SK-N-SH (cell line): ENCODE results near the gene SAYSD1. TPM values are rescaled to one million over a fixed set of nuclear protein-coding genes. Genes with fewer than 3 reads are reported as not detected.

Experiments used
- CTCF ChIA-PET: fragments of 300-600, 350-600 bp; formaldehyde crosslinking; extraction: SDS; loops from one replicate; lab custom pipeline; 2021; lab: Yijun Ruan, JAX
- POLR2A ChIA-PET: fragments of 350-600 bp; sonication (Branson Sonifier 250); formaldehyde crosslinking; extraction: SDS; loops from one replicate; lab custom pipeline; 2020; ENCODE audit warnings: antibody characterized with exemption, inconsistent platforms; lab: Yijun Ruan, JAX
- DNase-seq: peaks from one replicate; pipeline ENCODE4 v3.0.0; 2012
- H2AFZ ChIP-seq: fragments of 200-600 bp; sonication (generic); 2 replicates; pipeline ENCODE4 v1.8.1; 2016; ENCODE audit warnings: antibody characterized with exemption, mild to moderate bottlenecking, low read depth
- H3F3A ChIP-seq: fragments of 200-600 bp; sonication (generic); replicated peaks from 2 replicates; pipeline ENCODE3; 2016; ENCODE audit warnings: antibody characterized with exemption, mild to moderate bottlenecking; ENCODE audit not compliant: insufficient read depth
- H3K27ac ChIP-seq, 2 experiments: fragments of 200-500 bp in 1 of 2; fragments of 200-600 bp in 1 of 2; sonication (Bioruptor generic) in 1 of 2; sonication (generic), shearing (Covaris generic) in 1 of 2; 2 replicates each; pipeline versions ENCODE4 v1.5.1 to v1.6.1; 2014 to 2016; ENCODE audit warnings: low read depth in 2 of 2, inconsistent platforms in 1 of 2, low read length in 1 of 2, mild to moderate bottlenecking in 1 of 2, mixed read lengths in 1 of 2
- H3K27me3 ChIP-seq: fragments of 200-600 bp; sonication (generic), shearing (Covaris generic); 2 replicates; pipeline ENCODE4 v1.6.1; 2016; ENCODE audit warnings: mixed run types; ENCODE audit not compliant: insufficient read depth
- H3K36me3 ChIP-seq, 2 experiments: fragments of 200-500 bp in 1 of 2; fragments of 200-600 bp in 1 of 2; sonication (Bioruptor generic) in 1 of 2; sonication (generic) in 1 of 2; replicated peaks in 1 of 2; 2 replicates each; pipeline versions ENCODE3 to v1.5.1; 2014 to 2016; ENCODE audit warnings: low read length in 1 of 2, mild to moderate bottlenecking in 1 of 2; ENCODE audit not compliant: insufficient read depth in 2 of 2, control insufficient read depth in 1 of 2
- H3K4me1 ChIP-seq, 2 experiments: fragments of 200-500 bp in 1 of 2; fragments of 200-600 bp in 1 of 2; sonication (Bioruptor generic) in 1 of 2; sonication (generic), shearing (Covaris generic) in 1 of 2; 2 replicates each; pipeline versions ENCODE4 v1.5.1 to v1.6.1; 2014 to 2016; ENCODE audit warnings: low read depth in 1 of 2, low read length in 1 of 2, mixed run types in 1 of 2; ENCODE audit not compliant: insufficient read depth in 2 of 2, control insufficient read depth in 1 of 2
- H3K4me2 ChIP-seq: fragments of 200-600 bp; sonication (generic), shearing (Covaris generic); 2 replicates; pipeline ENCODE4 v1.6.1; 2017; ENCODE audit warnings: mixed run types
- H3K4me3 ChIP-seq, 2 experiments: fragments of 200-500 bp in 1 of 2; fragments of 200-600 bp in 1 of 2; sonication (Bioruptor generic) in 1 of 2; sonication (generic), shearing (Covaris generic) in 1 of 2; 2 replicates each; pipeline versions ENCODE4 v1.5.1 to v1.8.1; 2014 to 2016; ENCODE audit warnings: low read depth in 2 of 2, inconsistent platforms in 1 of 2, low read length in 1 of 2, mild to moderate bottlenecking in 1 of 2, mixed read lengths in 1 of 2, moderate library complexity in 1 of 2
- H3K79me2 ChIP-seq: fragments of 200-600 bp; sonication (generic); 2 replicates; pipeline ENCODE4 v1.8.1; 2017; ENCODE audit warnings: mild to moderate bottlenecking; ENCODE audit not compliant: insufficient read depth
- H3K9ac ChIP-seq: fragments of 200-600 bp; sonication (generic); 2 replicates; pipeline ENCODE4 v1.6.1; 2017; ENCODE audit warnings: mixed run types
- H3K9me2 ChIP-seq: fragments of 200-600 bp; sonication (generic); 2 replicates; pipeline ENCODE4 v1.6.1; 2017; ENCODE audit warnings: mixed run types
- H3K9me3 ChIP-seq: fragments of 200-600 bp; sonication (generic); 2 replicates; pipeline ENCODE4 v1.6.1; 2017; ENCODE audit warnings: mixed run types, mild to moderate bottlenecking, moderate library complexity
- H4K20me1 ChIP-seq: fragments of 200-600 bp; sonication (generic); 2 replicates; pipeline ENCODE4 v1.6.1; 2017; ENCODE audit warnings: mild to moderate bottlenecking, mixed run types; ENCODE audit not compliant: insufficient read depth
- CHD2 ChIP-seq: fragments of 150-350 bp; IDR thresholded peaks from 2 replicates; pipeline ENCODE4 v1.6.1; 2018; ENCODE audit warnings: low read length; ENCODE audit not compliant: partially characterized antibody
- EP300 ChIP-seq, 2 experiments: IDR thresholded peaks; 2 replicates each; pipeline versions ENCODE4 v1.4.0 to v1.6.1; 2012; ENCODE audit warnings: borderline replicate concordance in 1 of 2, low read depth in 1 of 2, low read length in 1 of 2
- EZH2phosphoT487 ChIP-seq: fragments of 200-600 bp; sonication (generic); IDR thresholded peaks from 2 replicates; pipeline ENCODE4 v1.6.1; 2017; ENCODE audit warnings: low read depth, mixed run types, mild to moderate bottlenecking, antibody characterized with exemption, moderate library complexity, borderline replicate concordance
- FOSL2 ChIP-seq: IDR thresholded peaks from 2 replicates; pipeline ENCODE4 v1.4.0; 2012; ENCODE audit warnings: low read depth, mild to moderate bottlenecking, moderate library complexity, borderline replicate concordance
- FOXJ3 ChIP-seq: sonication (generic); formaldehyde crosslinking; IDR thresholded peaks from 2 replicates; pipeline ENCODE4 v1.5.1; 2020; ENCODE audit warnings: mild to moderate bottlenecking, missing genetic modification reagents
- FOXM1 ChIP-seq: IDR thresholded peaks from 2 replicates; pipeline ENCODE4 v1.4.0; 2012; ENCODE audit warnings: low read depth, mild to moderate bottlenecking
- NFIC ChIP-seq: IDR thresholded peaks from 2 replicates; pipeline ENCODE4 v1.4.0; 2012; ENCODE audit warnings: borderline replicate concordance
- POLR2AphosphoS5 ChIP-seq: IDR thresholded peaks from 2 replicates; pipeline ENCODE4 v1.6.1; 2012; ENCODE audit warnings: low read depth, low read length
- RCOR1 ChIP-seq: fragments of 150-350 bp; IDR thresholded peaks from 2 replicates; pipeline ENCODE4 v1.6.1; 2017; ENCODE audit warnings: antibody characterized with exemption, low read length
- REST ChIP-seq: IDR thresholded peaks from 2 replicates; pipeline ENCODE4 v1.6.1; 2012; ENCODE audit warnings: mild to moderate bottlenecking, low read depth, low read length, moderate library complexity
- RXRA ChIP-seq: IDR thresholded peaks from 2 replicates; pipeline ENCODE4 v1.4.0; 2012; ENCODE audit warnings: low read depth, mild to moderate bottlenecking, borderline replicate concordance
- TCF12 ChIP-seq: IDR thresholded peaks from 2 replicates; pipeline ENCODE4 v1.4.0; 2012
- TEAD4 ChIP-seq: IDR thresholded peaks from 2 replicates; pipeline ENCODE4 v1.4.0; 2012; ENCODE audit warnings: mild to moderate bottlenecking, borderline replicate concordance; ENCODE audit not compliant: insufficient read depth
- YY1 ChIP-seq: IDR thresholded peaks from 2 replicates; pipeline ENCODE4 v1.4.0; 2012; ENCODE audit warnings: low read depth, mild to moderate bottlenecking
- WGBS: methylation state at CpG from one replicate; pipeline ENCODE4 v1.1.6; 2017; ENCODE audit warnings: low lambda C conversion rate; 5-methylcytosine and 5-hydroxymethylcytosine counted together
- polyA plus RNA-seq, 3 experiments: library from polyadenylated mRNA; depleted of rRNA; stranded (reverse); fragments of >200 nt; gene quantifications; 2 replicates each; pipeline ENCODE4 v1.2.3, GENCODE V29; 2012
- TF ChIP-seq, protein P1 (sequence below): IDR thresholded peaks from 2 replicates; pipeline ENCODE4 v1.4.0; 2012; ENCODE audit warnings: low read depth, borderline replicate concordance
- TF ChIP-seq, protein P2 (sequence below): fragments of 200-600 bp; sonication (generic); IDR thresholded peaks from 2 replicates; pipeline ENCODE4 v1.6.1; 2017; ENCODE audit warnings: antibody characterized with exemption, mild to moderate bottlenecking, moderate library complexity
- TF ChIP-seq, protein P3 (sequence below): IDR thresholded peaks from 2 replicates; pipeline ENCODE4; 2012

The SAYSD1 gene
- polyA plus RNA-seq, 1 of the 3 experiments (the other 2 are of a cell fraction): 6.1 TPM

DNA sequence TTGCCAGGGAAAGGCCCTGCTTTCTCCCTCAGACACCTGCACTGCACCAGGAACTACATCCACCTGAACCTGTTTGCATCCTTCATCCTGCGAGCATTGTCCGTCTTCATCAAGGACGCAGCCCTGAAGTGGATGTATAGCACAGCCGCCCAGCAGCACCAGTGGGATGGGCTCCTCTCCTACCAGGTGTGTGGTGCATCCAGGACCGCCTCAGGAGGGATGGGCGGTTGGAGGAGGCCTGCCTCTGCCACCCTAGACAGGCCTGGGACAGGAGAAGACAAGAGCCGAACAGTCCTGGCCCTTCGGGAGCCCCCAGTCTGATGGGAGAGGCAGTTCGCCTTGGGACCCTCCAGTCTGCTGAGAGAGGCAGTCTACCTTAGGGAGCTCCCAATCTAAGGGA, 42.2 kb downstream of the SAYSD1 start:
- Histone ChIP-seq H4K20me1 (no peaks in the 10 kb centered on the region), H2AFZ (no peak overlapping the region)
- TF ChIP-seq YY1: no peak
- TF ChIP-seq NFIC: no peak
- TF ChIP-seq FOXJ3 (CRISPR knock-in tag): no peak
- no peak for TF ChIP-seq RCOR1
- TF ChIP-seq, protein P1, sequence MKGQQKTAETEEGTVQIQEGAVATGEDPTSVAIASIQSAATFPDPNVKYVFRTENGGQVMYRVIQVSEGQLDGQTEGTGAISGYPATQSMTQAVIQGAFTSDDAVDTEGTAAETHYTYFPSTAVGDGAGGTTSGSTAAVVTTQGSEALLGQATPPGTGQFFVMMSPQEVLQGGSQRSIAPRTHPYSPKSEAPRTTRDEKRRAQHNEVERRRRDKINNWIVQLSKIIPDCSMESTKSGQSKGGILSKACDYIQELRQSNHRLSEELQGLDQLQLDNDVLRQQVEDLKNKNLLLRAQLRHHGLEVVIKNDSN: no peak
- TF ChIP-seq RXRA: no peak
- TF ChIP-seq, protein P2, sequence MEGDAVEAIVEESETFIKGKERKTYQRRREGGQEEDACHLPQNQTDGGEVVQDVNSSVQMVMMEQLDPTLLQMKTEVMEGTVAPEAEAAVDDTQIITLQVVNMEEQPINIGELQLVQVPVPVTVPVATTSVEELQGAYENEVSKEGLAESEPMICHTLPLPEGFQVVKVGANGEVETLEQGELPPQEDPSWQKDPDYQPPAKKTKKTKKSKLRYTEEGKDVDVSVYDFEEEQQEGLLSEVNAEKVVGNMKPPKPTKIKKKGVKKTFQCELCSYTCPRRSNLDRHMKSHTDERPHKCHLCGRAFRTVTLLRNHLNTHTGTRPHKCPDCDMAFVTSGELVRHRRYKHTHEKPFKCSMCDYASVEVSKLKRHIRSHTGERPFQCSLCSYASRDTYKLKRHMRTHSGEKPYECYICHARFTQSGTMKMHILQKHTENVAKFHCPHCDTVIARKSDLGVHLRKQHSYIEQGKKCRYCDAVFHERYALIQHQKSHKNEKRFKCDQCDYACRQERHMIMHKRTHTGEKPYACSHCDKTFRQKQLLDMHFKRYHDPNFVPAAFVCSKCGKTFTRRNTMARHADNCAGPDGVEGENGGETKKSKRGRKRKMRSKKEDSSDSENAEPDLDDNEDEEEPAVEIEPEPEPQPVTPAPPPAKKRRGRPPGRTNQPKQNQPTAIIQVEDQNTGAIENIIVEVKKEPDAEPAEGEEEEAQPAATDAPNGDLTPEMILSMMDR: no peak
- TF ChIP-seq, protein P3, sequence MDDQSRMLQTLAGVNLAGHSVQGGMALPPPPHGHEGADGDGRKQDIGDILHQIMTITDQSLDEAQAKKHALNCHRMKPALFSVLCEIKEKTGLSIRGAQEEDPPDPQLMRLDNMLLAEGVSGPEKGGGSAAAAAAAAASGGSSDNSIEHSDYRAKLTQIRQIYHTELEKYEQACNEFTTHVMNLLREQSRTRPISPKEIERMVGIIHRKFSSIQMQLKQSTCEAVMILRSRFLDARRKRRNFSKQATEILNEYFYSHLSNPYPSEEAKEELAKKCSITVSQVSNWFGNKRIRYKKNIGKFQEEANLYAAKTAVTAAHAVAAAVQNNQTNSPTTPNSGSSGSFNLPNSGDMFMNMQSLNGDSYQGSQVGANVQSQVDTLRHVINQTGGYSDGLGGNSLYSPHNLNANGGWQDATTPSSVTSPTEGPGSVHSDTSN: no peak
- TF ChIP-seq TCF12: no peak
- no peak for TF ChIP-seq EP300 (IDR thresholded peaks at IDR 0.05; ENCODE audit: borderline replicate concordance in 1 of 2, low read depth in 1 of 2, low read length in 1 of 2)
- no peak for TF ChIP-seq TEAD4
- no peak for TF ChIP-seq CHD2
- no peak for TF ChIP-seq REST
- no peak for TF ChIP-seq FOSL2
- no peak for TF ChIP-seq EZH2phosphoT487
- TF ChIP-seq POLR2AphosphoS5: no peak
- TF ChIP-seq FOXM1: no peak
- TF ChIP-seq, all 33 proteins: peak for 0
- WGBS: 43% methylated on average over 7 of the region's 9 CpGs
- no peak overlapping the region for H3K4me2 ChIP-seq
- no peaks in the 10 kb centered on the region for H3K36me3 ChIP-seq
- POLR2A ChIA-PET: no interaction called here
- no peaks in the 10 kb centered on the region for H3K4me1 ChIP-seq
- no peaks in the 10 kb centered on the region for H3K9me3 ChIP-seq
- no peaks in the 10 kb centered on the region for H3K27me3 ChIP-seq
- H3F3A ChIP-seq: no peaks in the 10 kb centered on the region
- CTCF ChIA-PET: interaction anchor here (1.0 kb wide), 1 partner anchor 9 kb away, joined by 4 read pairs; no protein-coding TSS in a partner anchor
- DNase-seq: no peak
- no peaks in the 10 kb centered on the region for H3K9me2 ChIP-seq
- no peak overlapping the region for H3K9ac ChIP-seq
- no peaks in the 10 kb centered on the region for H3K79me2 ChIP-seq
- H3K27ac ChIP-seq: no peak overlapping the region
- H3K4me3 ChIP-seq: no peak overlapping the region
